AG04450 (cell line): ENCODE measurements around the gene ARHGAP44. TPM values are rescaled to one million over a fixed set of nuclear protein-coding genes. Genes with fewer than 3 reads are reported as not detected.

Source experiments
- CTCF ChIA-PET: fragments of 300-600, 350-600 bp; formaldehyde crosslinking; extraction: SDS; loops from one replicate; lab custom pipeline; 2022; ENCODE audit warnings: antibody characterized with exemption, inconsistent platforms; lab: Charles Lee
- POLR2A ChIA-PET: fragments of 350-600 bp; formaldehyde crosslinking; extraction: SDS; loops from one replicate; lab custom pipeline; 2021; ENCODE audit warnings: antibody characterized with exemption, inconsistent platforms; lab: Yijun Ruan, JAX
- DNase-seq: peaks from one replicate; pipeline ENCODE4 v3.0.0-alpha.2; 2011; ENCODE audit warnings: low read depth, low spot score
- H3K27ac ChIP-seq: one replicate; pipeline ENCODE4 v1.5.1; 2012; ENCODE audit warnings: low read depth, low read length, control low read depth
- H3K27me3 ChIP-seq: one replicate; pipeline ENCODE4 v1.6.0; 2012; ENCODE audit warnings: low read length; ENCODE audit not compliant: control insufficient read depth, insufficient read depth
- H3K4me3 ChIP-seq: 2 replicates; pipeline ENCODE4 v1.5.1; 2011; ENCODE audit warnings: mild to moderate bottlenecking, low read depth, low read length, control low read depth
- H3K9me3 ChIP-seq: 2 replicates; pipeline ENCODE4 v1.5.1; 2012; ENCODE audit warnings: low read length; ENCODE audit not compliant: control insufficient read depth, insufficient read depth
- CTCF ChIP-seq: IDR thresholded peaks from 2 replicates; pipeline ENCODE4 v1.5.1; 2011; ENCODE audit warnings: low read depth, low read length, control low read depth, inconsistent platforms
- polyA plus RNA-seq: library from polyadenylated mRNA; depleted of rRNA; stranded (reverse); fragments of >200 nt; gene quantifications from 2 replicates; pipeline ENCODE4 v1.2.3, GENCODE V29; 2011

Gene ARHGAP44
- polyA plus RNA-seq, 1 experiment = 1.3 TPM

DNA sequence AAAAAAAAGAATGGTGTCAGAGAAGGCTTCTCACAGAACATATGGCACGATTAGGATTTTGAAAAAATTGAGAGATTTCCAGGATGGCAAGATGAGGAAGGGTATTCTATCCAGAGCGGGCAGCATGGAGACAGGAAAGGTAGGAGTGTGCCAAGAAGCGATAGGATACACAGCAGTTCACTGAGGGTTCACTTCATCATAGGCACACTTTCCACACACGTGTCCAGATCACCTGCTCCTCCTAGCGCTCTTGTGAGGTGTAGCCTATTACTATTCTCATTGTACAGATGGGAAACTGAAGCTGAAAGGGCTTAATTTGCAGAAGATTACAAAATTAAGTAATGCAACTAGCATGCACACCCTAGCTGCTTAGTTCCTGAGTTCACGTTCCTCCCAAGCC lies 234.7 kb downstream of the ARHGAP44 start:
- peaks cover 8% of the 10 kb centered on the region for H3K27me3 ChIP-seq
- H3K9me3 ChIP-seq = no peaks in the 10 kb centered on the region
- no peak for DNase-seq
- TF ChIP-seq CTCF = no peak
- H3K4me3 ChIP-seq = no peak overlapping the region
- ChIA-PET CTCF (interaction anchor here (0.6 to 1.6 kb wide), 8 partner anchors 7 to 1820 kb away, joined by 3 to 5 read pairs (median 4); no protein-coding TSS in a partner anchor), POLR2A (no interaction called here)
- no peak overlapping the region for H3K27ac ChIP-seq

- ChIA-PET POLR2A (no interaction called here), CTCF (interaction anchor here (0.7 to 1.6 kb wide), 7 partner anchors 10 to 1749 kb away, joined by 3 to 4 read pairs (median 4); no protein-coding TSS in a partner anchor)
- Histone ChIP-seq H3K9me3 (no peaks in the 10 kb centered on the region), H3K4me3 (peak overlapping the region; percentile 27), H3K27ac (no peak overlapping the region), H3K27me3 (peaks cover 10% of the 10 kb centered on the region)
- TF ChIP-seq CTCF = peak; percentile 99
- peak; percentile 16 for DNase-seq
Measured at GRCh38 chr17:13024526-13025257, 235.4 kb downstream of the ARHGAP44 start.

DNA sequence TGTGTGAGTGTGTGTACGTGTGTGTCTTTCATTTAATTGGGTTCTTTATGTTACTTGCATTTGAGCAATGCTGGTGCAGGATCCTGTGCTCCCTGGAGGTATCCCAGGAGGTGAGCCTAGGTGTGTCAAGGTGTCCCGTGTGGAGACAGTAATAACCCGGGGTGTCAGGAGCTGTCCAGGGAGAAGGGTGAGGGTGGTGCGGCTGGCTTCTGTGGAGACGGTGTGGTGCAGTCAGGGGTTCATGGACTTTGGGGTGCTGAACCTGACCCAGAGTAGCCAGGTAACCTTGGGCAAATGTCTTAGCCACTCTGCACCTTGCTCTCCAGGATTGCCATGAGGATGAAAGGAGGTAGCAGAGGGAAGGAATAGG lies 235.9 kb downstream of the ARHGAP44 start:
- CTCF ChIA-PET = interaction anchor here (0.7 to 1.6 kb wide), 5 partner anchors 11 to 1748 kb away, joined by 3 to 4 read pairs (median 4); no protein-coding TSS in a partner anchor
- POLR2A ChIA-PET = no interaction called here
- peaks cover 10% of the 10 kb centered on the region for H3K27me3 ChIP-seq
- H3K4me3 ChIP-seq = no peak overlapping the region
- no peaks in the 10 kb centered on the region for H3K9me3 ChIP-seq
- H3K27ac ChIP-seq = no peak overlapping the region
- DNase-seq = no peak
- no peak for TF ChIP-seq CTCF

GRCh38 chr17:13025687-13026086 lies 236.4 kb downstream of the ARHGAP44 start:
- no peak for DNase-seq
- no peaks in the 10 kb centered on the region for H3K9me3 ChIP-seq
- no peak overlapping the region for H3K4me3 ChIP-seq
- ChIA-PET POLR2A (no interaction called here), CTCF (no interaction called here)
- TF ChIP-seq CTCF = no peak
- no peak overlapping the region for H3K27ac ChIP-seq
- peaks cover 10% of the 10 kb centered on the region for H3K27me3 ChIP-seq

DNA sequence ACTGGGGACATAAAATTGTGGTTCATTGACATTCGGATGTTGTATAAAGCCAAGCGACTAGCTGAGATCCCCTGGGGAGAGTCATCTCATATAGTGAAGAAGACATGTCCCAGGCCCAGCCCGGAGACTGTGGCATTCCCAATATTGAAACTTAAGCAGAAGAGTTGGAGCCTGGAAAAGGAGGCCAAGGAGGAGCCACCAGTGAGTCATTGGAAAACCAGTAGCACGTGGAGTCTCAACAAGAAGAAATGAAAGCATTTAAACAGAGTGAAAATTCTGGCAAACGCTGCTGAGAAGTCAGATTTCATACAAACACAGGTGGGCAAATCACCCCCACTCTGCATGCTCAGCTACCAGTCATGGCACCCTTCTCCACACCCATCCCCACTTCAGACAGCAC lies 237.9 kb downstream of the ARHGAP44 start:
- Histone ChIP-seq H3K9me3 (no peaks in the 10 kb centered on the region), H3K4me3 (no peak overlapping the region), H3K27me3 (peaks cover 10% of the 10 kb centered on the region), H3K27ac (no peak overlapping the region)
- no peak for DNase-seq
- ChIA-PET CTCF (interaction anchor here (0.5 kb wide), 1 partner anchor 1270 kb away, joined by 3 read pairs; no protein-coding TSS in a partner anchor), POLR2A (no interaction called here)
- no peak for TF ChIP-seq CTCF
